HFFc6 (cell line): ENCODE results near the gene NTMT1. TPM values are rescaled to one million over a fixed set of nuclear protein-coding genes. Genes with fewer than 3 reads are reported as not detected.

Experiments
- DNase-seq: peaks from one replicate; pipeline ENCODE4 v3.0.0-alpha.2; 2018
- H3K27ac Mint-ChIP-seq: 2 replicates; pipeline ENCODE4 v1.8.0; 2020; ENCODE audit warnings: mild to moderate bottlenecking, mixed read lengths
- H3K27me3 Mint-ChIP-seq: 2 replicates; pipeline ENCODE4 v1.8.0; 2021; ENCODE audit warnings: mild to moderate bottlenecking, moderate library complexity, mixed read lengths; ENCODE audit not compliant: insufficient read depth
- H3K36me3 Mint-ChIP-seq: 2 replicates; pipeline ENCODE4 v1.8.0; 2021; ENCODE audit warnings: low read depth, mixed read lengths
- H3K4me1 Mint-ChIP-seq: 2 replicates; pipeline ENCODE4 v1.8.0; 2020; ENCODE audit warnings: low read depth, mixed read lengths
- H3K4me3 Mint-ChIP-seq: 2 replicates; pipeline ENCODE4 v1.8.0; 2020; ENCODE audit warnings: mild to moderate bottlenecking, moderate library complexity, mixed read lengths
- H3K9me3 Mint-ChIP-seq: 2 replicates; pipeline ENCODE4 v1.8.0; 2020; ENCODE audit warnings: mild to moderate bottlenecking, mixed read lengths
- CTCF ChIP-seq: fragments of 200-600 bp; sonication (generic); IDR thresholded peaks from 2 replicates; pipeline ENCODE4 v1.5.0; 2021; ENCODE audit warnings: antibody characterized with exemption, mild to moderate bottlenecking
- total RNA-seq, 6 experiments: library from RNA; stranded (reverse); fragmentation: NEBNext Ultra II Directional; extraction: Animal tissue kit (Norgen Biotek cat#: 25700); gene quantifications; 2 replicates in 1 of 6; 3 replicates in 5 of 6; pipeline ENCODE4 v1.2.3, GENCODE V29; 2021

NTMT1 gene
- total RNA-seq, 6 experiments from 2014 or later, result 81.6 to 90.0 (median 87.7) TPM

GRCh38 chr9:129610473-129611306 is 15.3 kb upstream of the NTMT1 start:
- Mint-ChIP-seq H3K27ac (peak overlapping the region; percentile 82), H3K9me3 (no peaks in the 10 kb centered on the region), H3K36me3 (no peaks in the 10 kb centered on the region), H3K4me1 (peaks cover 33% of the 10 kb centered on the region), H3K27me3 (no peaks in the 10 kb centered on the region; the same call in 1 of the 2 replicates), H3K4me3 (peak overlapping the region; percentile 88)
- DNase-seq, result peak; percentile 49
- TF ChIP-seq CTCF, result peak; percentile 96

DNA sequence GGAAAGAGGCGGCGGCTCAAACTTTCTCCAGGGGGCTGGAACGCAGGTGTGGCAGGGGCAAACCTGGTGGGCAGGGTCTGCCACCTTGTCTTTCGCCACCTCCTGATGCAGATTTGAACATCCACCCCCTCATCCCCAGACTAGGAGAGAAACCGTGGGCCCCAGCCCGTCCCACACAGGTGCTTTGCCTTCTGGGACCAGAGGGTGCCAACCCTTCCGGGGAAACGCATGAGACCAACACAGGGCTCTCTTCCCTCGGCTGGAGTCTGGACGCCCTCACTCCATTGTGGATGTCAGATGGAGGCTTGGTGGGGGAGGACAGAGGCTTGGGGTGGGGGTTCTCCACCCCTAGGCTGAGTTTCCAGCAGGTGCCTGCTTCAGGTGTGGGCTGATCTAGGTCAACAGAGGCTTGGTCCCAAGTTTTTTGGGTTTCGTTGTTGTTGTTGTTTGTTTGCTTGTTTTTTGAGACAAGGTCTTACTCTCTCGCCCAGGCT is 14.6 kb upstream of the NTMT1 start:
- Mint-ChIP-seq H3K27ac (peak overlapping the region; percentile 82; the same call in 1 of the 2 replicates), H3K36me3 (no peaks in the 10 kb centered on the region), H3K4me1 (peaks cover 34% of the 10 kb centered on the region), H3K4me3 (peak overlapping the region; percentile 88; the same call in 1 of the 2 replicates), H3K27me3 (no peaks in the 10 kb centered on the region; the same call in 1 of the 2 replicates), H3K9me3 (no peaks in the 10 kb centered on the region)
- no peak for TF ChIP-seq CTCF
- no peak for DNase-seq

DNA sequence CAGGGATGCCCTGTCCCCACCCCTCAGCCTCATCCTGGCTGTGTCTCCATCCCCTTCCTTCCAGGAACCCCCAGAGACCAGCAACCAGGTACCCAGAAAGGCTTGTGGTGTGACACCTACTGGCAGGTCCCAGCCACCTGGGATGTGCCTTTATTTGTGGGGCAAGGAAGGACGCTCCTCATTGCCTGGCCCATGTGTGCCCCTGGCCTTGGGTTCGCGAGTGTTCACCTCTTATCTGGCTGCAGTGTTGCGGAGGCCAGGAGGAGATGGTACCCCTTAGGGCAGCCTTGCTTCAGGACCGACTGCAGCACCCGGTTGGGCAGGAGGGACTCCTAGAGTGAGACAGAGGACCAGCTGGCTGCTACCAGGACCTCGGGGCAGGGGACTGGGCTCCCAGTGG is 13.8 kb upstream of the NTMT1 start:
- no peaks in the 10 kb centered on the region for H3K9me3 Mint-ChIP-seq
- H3K4me3 Mint-ChIP-seq, result no peak overlapping the region
- no peaks in the 10 kb centered on the region for H3K36me3 Mint-ChIP-seq
- peak; percentile 26; the same call in 1 of the 2 replicates for TF ChIP-seq CTCF
- no peak overlapping the region for H3K27ac Mint-ChIP-seq
- peaks cover 40% of the 10 kb centered on the region for H3K4me1 Mint-ChIP-seq
- no peak for DNase-seq
- H3K27me3 Mint-ChIP-seq, result no peaks in the 10 kb centered on the region; the same call in 1 of the 2 replicates

- no peak overlapping the region for H3K27ac Mint-ChIP-seq
- no peaks in the 10 kb centered on the region for H3K36me3 Mint-ChIP-seq
- H3K4me3 Mint-ChIP-seq, result no peak overlapping the region
- TF ChIP-seq CTCF, result no peak
- DNase-seq, result no peak
- peaks cover 40% of the 10 kb centered on the region for H3K4me1 Mint-ChIP-seq
- no peaks in the 10 kb centered on the region for H3K9me3 Mint-ChIP-seq
- H3K27me3 Mint-ChIP-seq, result no peaks in the 10 kb centered on the region; the same call in 1 of the 2 replicates
These were observed 13.0 kb upstream of the NTMT1 start for GRCh38 chr9:129612815-129613519.

- no peak overlapping the region for H3K4me3 Mint-ChIP-seq
- no peak overlapping the region for H3K27ac Mint-ChIP-seq
These were observed 12.3 kb upstream of the NTMT1 start for GRCh38 chr9:129613520-129614175.

More at GRCh38 chr9:129613520-129614175, 12.3 kb upstream of the NTMT1 start:
- no peak for DNase-seq
- Mint-ChIP-seq H3K9me3 (no peaks in the 10 kb centered on the region), H3K36me3 (no peaks in the 10 kb centered on the region), H3K4me1 (peaks cover 40% of the 10 kb centered on the region), H3K27me3 (no peaks in the 10 kb centered on the region; the same call in 1 of the 2 replicates)
- TF ChIP-seq CTCF, result no peak
